ENCODE results near the gene LRRC3. TPM values are rescaled to one million over a fixed set of nuclear protein-coding genes. Genes with fewer than 3 reads are reported as not detected.
A peak's percentile ranks its signal among the peaks of the same experiment; 100 is the strongest.

LRRC3 gene
- total and polyA plus RNA-seq, 5 donors from 2014 or later, result 0.15 to 1.6 (median 0.39) TPM

GRCh38 chr21:44443291-44443890 is 11.9 kb upstream of the LRRC3 start:
- H3K27ac ChIP-seq (ENCODE audit: insufficient read depth, low read length, poor library complexity, severe bottlenecking), result no peak overlapping the region
- Mint-ChIP-seq H3K27me3 (peaks cover 7% of the 10 kb centered on the region), H3K27ac (no peak overlapping the region), H3K4me3 (no peak overlapping the region), H3K4me1 (no peaks in the 10 kb centered on the region), H3K9me3 (no peaks in the 10 kb centered on the region), H3K36me3 (no peaks in the 10 kb centered on the region)
- no peaks in the 10 kb centered on the region for H3K27me3 ChIP-seq (ENCODE audit: control insufficient read depth, insufficient read depth, low read length)
- no peak for ATAC-seq (ENCODE audit: low read depth in 2 of 2)
- no peaks in the 10 kb centered on the region for H3K4me1 ChIP-seq (ENCODE audit: control insufficient read depth, insufficient read depth, low read length, poor library complexity, severe bottlenecking)
- no peaks in the 10 kb centered on the region for H3K9me3 ChIP-seq (ENCODE audit: control insufficient read depth in 2 of 2, low read length in 2 of 2)
- no peak for DNase-seq
- H3K4me3 ChIP-seq (ENCODE audit: low read depth, low read length), result no peak overlapping the region
- no peaks in the 10 kb centered on the region for H3K36me3 ChIP-seq (ENCODE audit: control insufficient read depth, insufficient read depth, low read length)

GRCh38 chr21:44443891-44444285 is 11.4 kb upstream of the LRRC3 start:
- DNase-seq, result no peak
- H3K27ac Mint-ChIP-seq, result no peak overlapping the region

GRCh38 chr21:44444286-44444931 is 10.9 kb upstream of the LRRC3 start:
- DNase-seq (no peak), ATAC-seq (ENCODE audit: low read depth in 2 of 2) (no peak)
- Histone ChIP-seq H3K36me3 (ENCODE audit: control insufficient read depth, insufficient read depth, low read length) (no peaks in the 10 kb centered on the region), H3K9me3 (ENCODE audit: control insufficient read depth in 2 of 2, low read length in 2 of 2) (no peaks in the 10 kb centered on the region), H3K27me3 (ENCODE audit: control insufficient read depth, insufficient read depth, low read length) (no peaks in the 10 kb centered on the region), H3K4me1 (ENCODE audit: control insufficient read depth, insufficient read depth, low read length, poor library complexity, severe bottlenecking) (no peaks in the 10 kb centered on the region), H3K27ac (ENCODE audit: insufficient read depth, low read length, poor library complexity, severe bottlenecking) (no peak overlapping the region), H3K4me3 (ENCODE audit: low read depth, low read length) (no peak overlapping the region)
- no peaks in the 10 kb centered on the region for H3K36me3 Mint-ChIP-seq
- H3K27ac Mint-ChIP-seq, result peak overlapping the region in 1 of 3 donors; percentile 48
- H3K9me3 Mint-ChIP-seq, result no peaks in the 10 kb centered on the region
- H3K27me3 Mint-ChIP-seq, result peaks cover 7% of the 10 kb centered on the region
- H3K4me3 Mint-ChIP-seq, result no peak overlapping the region
- peaks cover 0 to 4% (median 0%) of the 10 kb centered on the region in 4 donors for H3K4me1 Mint-ChIP-seq

More at GRCh38 chr21:44443891-44444285, 11.4 kb upstream of the LRRC3 start:
- no peaks in the 10 kb centered on the region for H3K27me3 ChIP-seq (ENCODE audit: control insufficient read depth, insufficient read depth, low read length)
- Mint-ChIP-seq H3K4me3 (no peak overlapping the region), H3K4me1 (no peaks in the 10 kb centered on the region), H3K9me3 (no peaks in the 10 kb centered on the region), H3K36me3 (no peaks in the 10 kb centered on the region), H3K27me3 (peaks cover 7% of the 10 kb centered on the region)
- ATAC-seq (ENCODE audit: low read depth in 2 of 2), result no peak
- no peaks in the 10 kb centered on the region for H3K4me1 ChIP-seq (ENCODE audit: control insufficient read depth, insufficient read depth, low read length, poor library complexity, severe bottlenecking)
- H3K9me3 ChIP-seq (ENCODE audit: control insufficient read depth in 2 of 2, low read length in 2 of 2), result no peaks in the 10 kb centered on the region
- no peak overlapping the region for H3K27ac ChIP-seq (ENCODE audit: insufficient read depth, low read length, poor library complexity, severe bottlenecking)
- H3K36me3 ChIP-seq (ENCODE audit: control insufficient read depth, insufficient read depth, low read length), result no peaks in the 10 kb centered on the region
- no peak overlapping the region for H3K4me3 ChIP-seq (ENCODE audit: low read depth, low read length)

- no peak for ATAC-seq (ENCODE audit: low read depth in 2 of 2)
- no peak for DNase-seq
- no peaks in the 10 kb centered on the region for H3K9me3 ChIP-seq (ENCODE audit: control insufficient read depth in 2 of 2, low read length in 2 of 2)
- Mint-ChIP-seq H3K9me3 (peaks cover 0 to 2% (median 0%) of the 10 kb centered on the region in 7 donors), H3K4me3 (no peak overlapping the region), H3K27ac (no peak overlapping the region), H3K36me3 (no peaks in the 10 kb centered on the region), H3K4me1 (peaks cover 0 to 4% (median 0%) of the 10 kb centered on the region in 4 donors), H3K27me3 (peaks cover 7% of the 10 kb centered on the region)
- no peaks in the 10 kb centered on the region for H3K4me1 ChIP-seq (ENCODE audit: control insufficient read depth, insufficient read depth, low read length, poor library complexity, severe bottlenecking)
- no peak overlapping the region for H3K27ac ChIP-seq (ENCODE audit: insufficient read depth, low read length, poor library complexity, severe bottlenecking)
- no peak overlapping the region for H3K4me3 ChIP-seq (ENCODE audit: low read depth, low read length)
- H3K27me3 ChIP-seq (ENCODE audit: control insufficient read depth, insufficient read depth, low read length), result no peaks in the 10 kb centered on the region
- no peaks in the 10 kb centered on the region for H3K36me3 ChIP-seq (ENCODE audit: control insufficient read depth, insufficient read depth, low read length)
Measured at GRCh38 chr21:44445145-44445812, 10.0 kb upstream of the LRRC3 start.

- ATAC-seq (ENCODE audit: low read depth in 2 of 2) (no peak), DNase-seq (no peak)
- H3K4me3 ChIP-seq (ENCODE audit: low read depth, low read length), result no peak overlapping the region
- Mint-ChIP-seq H3K4me3 (no peak overlapping the region), H3K4me1 (peaks cover 0 to 4% (median 1%) of the 10 kb centered on the region in 4 donors), H3K27me3 (peaks cover 21% of the 10 kb centered on the region), H3K9me3 (peaks cover 0 to 2% (median under 1%) of the 10 kb centered on the region in 7 donors), H3K27ac (no peak overlapping the region), H3K36me3 (no peaks in the 10 kb centered on the region)
- H3K4me1 ChIP-seq (ENCODE audit: control insufficient read depth, insufficient read depth, low read length, poor library complexity, severe bottlenecking), result no peaks in the 10 kb centered on the region
- H3K27ac ChIP-seq (ENCODE audit: insufficient read depth, low read length, poor library complexity, severe bottlenecking), result no peak overlapping the region
- no peaks in the 10 kb centered on the region for H3K27me3 ChIP-seq (ENCODE audit: control insufficient read depth, insufficient read depth, low read length)
- H3K36me3 ChIP-seq (ENCODE audit: control insufficient read depth, insufficient read depth, low read length), result no peaks in the 10 kb centered on the region
- H3K9me3 ChIP-seq (ENCODE audit: control insufficient read depth in 2 of 2, low read length in 2 of 2), result peaks cover 0 to 2% of the 10 kb centered on the region in 2 experiments
Measured at GRCh38 chr21:44448651-44449131, 6.6 kb upstream of the LRRC3 start.

- peaks cover 21% of the 10 kb centered on the region for H3K27me3 Mint-ChIP-seq
- ATAC-seq (ENCODE audit: low read depth in 2 of 2) (no peak), DNase-seq (no peak)
- H3K9me3 ChIP-seq (ENCODE audit: control insufficient read depth in 2 of 2, low read length in 2 of 2), result peaks cover 5 to 7% of the 10 kb centered on the region in 2 experiments
- no peak overlapping the region for H3K27ac ChIP-seq (ENCODE audit: insufficient read depth, low read length, poor library complexity, severe bottlenecking)
- H3K4me1 Mint-ChIP-seq, result peaks cover 0 to 4% (median 3%) of the 10 kb centered on the region in 4 donors
- H3K36me3 ChIP-seq (ENCODE audit: control insufficient read depth, insufficient read depth, low read length), result no peaks in the 10 kb centered on the region
- no peaks in the 10 kb centered on the region for H3K4me1 ChIP-seq (ENCODE audit: control insufficient read depth, insufficient read depth, low read length, poor library complexity, severe bottlenecking)
- no peaks in the 10 kb centered on the region for H3K36me3 Mint-ChIP-seq
- H3K4me3 Mint-ChIP-seq, result no peak overlapping the region
- H3K9me3 Mint-ChIP-seq, result peaks cover 0 to 9% (median 2%) of the 10 kb centered on the region in 7 donors
- no peaks in the 10 kb centered on the region for H3K27me3 ChIP-seq (ENCODE audit: control insufficient read depth, insufficient read depth, low read length)
- no peak overlapping the region for H3K4me3 ChIP-seq (ENCODE audit: low read depth, low read length)
- H3K27ac Mint-ChIP-seq, result no peak overlapping the region
Measured at GRCh38 chr21:44449473-44450363, 5.6 kb upstream of the LRRC3 start.

GRCh38 chr21:44450402-44450801 is 4.9 kb upstream of the LRRC3 start:
- H3K4me1 ChIP-seq (ENCODE audit: control insufficient read depth, insufficient read depth, low read length, poor library complexity, severe bottlenecking), result no peaks in the 10 kb centered on the region
- no peaks in the 10 kb centered on the region for H3K36me3 Mint-ChIP-seq
- H3K4me3 Mint-ChIP-seq, result no peak overlapping the region
- ATAC-seq (ENCODE audit: low read depth in 2 of 2) (no peak), DNase-seq (no peak)
- H3K9me3 ChIP-seq (ENCODE audit: control insufficient read depth in 2 of 2, low read length in 2 of 2), result peaks cover 5 to 9% of the 10 kb centered on the region in 2 experiments
- peaks cover 0 to 9% (median 2%) of the 10 kb centered on the region in 7 donors for H3K9me3 Mint-ChIP-seq
- peaks cover 0 to 4% (median 3%) of the 10 kb centered on the region in 4 donors for H3K4me1 Mint-ChIP-seq
- H3K27ac Mint-ChIP-seq, result no peak overlapping the region
- H3K27me3 ChIP-seq (ENCODE audit: control insufficient read depth, insufficient read depth, low read length), result no peaks in the 10 kb centered on the region
- H3K36me3 ChIP-seq (ENCODE audit: control insufficient read depth, insufficient read depth, low read length), result no peaks in the 10 kb centered on the region
- no peak overlapping the region for H3K27ac ChIP-seq (ENCODE audit: insufficient read depth, low read length, poor library complexity, severe bottlenecking)
- no peak overlapping the region for H3K4me3 ChIP-seq (ENCODE audit: low read depth, low read length)
- peaks cover 21% of the 10 kb centered on the region for H3K27me3 Mint-ChIP-seq
